GM10847 (cell line): ENCODE data around the gene TCP10L.

Source experiments
- POLR2A ChIP-seq: IDR thresholded peaks from 2 replicates; pipeline ENCODE4 v1.6.1; 2011; ENCODE audit not compliant: insufficient read length; ENCODE audit errors: extremely low read depth

Gene TCP10L

GRCh38 chr21:32585042-32585710 is at the start of gene TCP10L:
TSS of gene TCP10L (minus strand) at chr21:32585523. CDS start at chr21:32584304, 1,219 bp downstream.
- TF ChIP-seq POLR2A = no peak

DNA sequence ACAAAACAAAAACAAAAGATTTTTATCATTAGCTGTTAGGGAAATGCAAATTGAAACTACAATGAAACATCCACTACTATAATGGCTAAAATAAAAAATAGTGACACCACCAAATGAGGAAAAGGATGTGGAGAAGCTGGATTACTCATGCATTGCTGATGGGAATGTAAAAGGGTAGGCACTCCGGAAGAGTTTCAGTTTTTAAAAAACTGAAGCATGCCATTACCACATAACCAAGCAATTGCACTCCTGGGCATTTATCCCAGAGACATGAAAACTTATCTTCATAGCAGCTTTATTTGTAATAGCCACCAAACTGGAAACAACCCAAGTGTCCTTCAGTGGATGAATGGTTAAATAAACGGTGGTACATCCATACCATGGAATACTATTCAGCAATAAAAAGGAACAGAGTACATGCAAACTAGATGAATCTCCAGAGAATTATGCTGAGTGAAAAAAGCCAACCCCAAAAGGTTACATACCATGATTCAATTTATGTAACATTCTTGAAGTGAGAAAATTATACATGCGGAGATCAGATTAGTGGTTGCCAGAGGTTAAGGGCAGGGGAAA is 41.4 kb upstream of the TCP10L start:
- no peak for TF ChIP-seq POLR2A

DNA sequence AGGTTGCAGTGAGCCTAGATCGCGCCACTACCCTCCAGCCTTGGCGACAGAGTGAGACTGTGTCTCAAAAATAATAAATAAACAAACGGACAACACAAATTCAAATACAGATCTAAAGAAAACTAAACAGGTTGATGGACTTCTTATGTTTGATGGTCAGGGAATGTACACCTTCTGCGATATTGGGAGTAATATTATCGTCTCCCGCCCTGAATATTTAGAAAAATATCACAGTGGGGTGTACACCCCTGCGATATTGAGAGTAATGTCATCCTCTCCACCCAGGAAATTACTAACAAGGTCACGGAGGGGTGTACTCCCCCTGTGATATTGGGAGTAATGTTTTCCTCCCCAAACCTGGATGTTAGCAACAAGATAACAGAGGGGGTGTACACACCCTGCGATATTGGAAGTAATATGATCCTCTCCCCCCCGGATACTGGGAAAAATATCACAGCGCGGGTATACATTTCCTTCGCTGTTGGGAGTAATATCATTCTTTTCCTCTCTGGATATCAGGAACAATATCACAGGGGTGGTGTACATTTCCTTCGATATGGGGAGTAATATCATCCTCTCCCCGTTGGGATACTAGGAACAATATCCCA is 28.2 kb upstream of the TCP10L start:
- no peak for TF ChIP-seq POLR2A

DNA sequence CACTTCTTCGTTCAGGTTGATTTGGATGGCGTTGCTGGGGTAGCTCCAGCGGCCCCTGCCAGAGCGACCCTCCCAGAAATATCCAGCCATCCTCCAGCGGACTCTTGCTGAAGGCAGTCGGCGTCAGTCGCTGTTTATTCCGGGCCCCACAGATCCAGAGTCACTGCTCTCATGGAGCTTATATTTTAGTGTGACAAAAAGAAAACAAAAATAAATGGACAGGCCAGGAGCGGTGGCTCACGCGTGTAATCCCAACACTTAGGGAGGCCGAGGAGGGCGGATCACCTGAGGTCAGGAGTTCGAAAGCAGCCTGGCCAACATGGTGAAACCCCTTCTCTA is 27.6 kb upstream of the TCP10L start:
- TF ChIP-seq POLR2A = no peak

GRCh38 chr21:32612075-32612998 is 27.0 kb upstream of the TCP10L start, which contains the start of gene CFAP298:
TSS of gene CFAP298 (minus strand) at chr21:32612377. CDS start at chr21:32612243, 134 bp downstream.
- TF ChIP-seq POLR2A = peak; percentile 42

DNA sequence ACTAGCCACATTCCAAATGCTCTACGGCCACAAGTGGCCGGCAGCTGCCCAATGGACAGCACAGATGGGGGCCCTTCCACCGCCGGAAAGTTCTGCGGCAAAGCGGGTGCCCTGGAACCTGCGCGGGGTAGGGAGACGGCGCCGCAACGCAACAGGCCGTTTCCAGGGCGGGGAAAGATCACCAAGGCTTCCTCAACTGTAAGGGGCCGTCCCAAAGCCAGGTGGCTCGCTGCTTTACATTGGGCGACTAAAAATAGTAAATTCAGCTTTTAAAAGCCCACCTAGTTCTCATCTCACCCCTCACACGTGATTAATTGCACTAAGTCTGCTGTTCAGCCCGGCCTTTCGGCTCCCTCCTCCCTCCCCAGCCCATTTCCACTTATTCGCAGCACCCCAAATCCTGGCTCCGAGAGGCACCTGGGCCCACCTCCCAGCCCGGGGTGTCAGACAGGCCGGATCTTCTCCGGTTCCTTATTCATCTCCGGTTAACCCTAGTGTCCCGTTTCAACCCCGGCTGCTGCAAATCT is 26.2 kb upstream of the TCP10L start:
- no peak for TF ChIP-seq POLR2A

DNA sequence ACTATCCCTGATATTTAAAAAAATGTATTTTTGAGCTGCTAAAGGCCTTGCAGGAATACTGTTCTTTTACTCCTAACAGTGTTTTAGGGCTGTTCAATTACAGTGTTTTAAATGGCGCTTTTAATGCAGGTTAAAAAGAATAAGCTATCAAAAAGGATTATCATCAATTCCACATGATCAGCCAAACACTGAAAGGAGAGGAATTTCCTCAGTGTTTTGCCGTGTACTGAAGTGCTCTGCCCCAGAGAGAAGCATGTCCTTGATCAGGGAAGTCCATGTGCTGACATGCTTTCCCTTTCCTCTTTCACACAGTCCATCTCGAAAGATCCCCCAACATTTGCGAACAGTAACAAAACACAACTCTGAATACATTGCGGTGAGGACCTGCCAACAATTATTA is 23.5 kb upstream of the TCP10L start:
- no peak for TF ChIP-seq POLR2A

GRCh38 chr21:32605469-32605868 is 20.1 kb upstream of the TCP10L start:
- TF ChIP-seq POLR2A = no peak

DNA sequence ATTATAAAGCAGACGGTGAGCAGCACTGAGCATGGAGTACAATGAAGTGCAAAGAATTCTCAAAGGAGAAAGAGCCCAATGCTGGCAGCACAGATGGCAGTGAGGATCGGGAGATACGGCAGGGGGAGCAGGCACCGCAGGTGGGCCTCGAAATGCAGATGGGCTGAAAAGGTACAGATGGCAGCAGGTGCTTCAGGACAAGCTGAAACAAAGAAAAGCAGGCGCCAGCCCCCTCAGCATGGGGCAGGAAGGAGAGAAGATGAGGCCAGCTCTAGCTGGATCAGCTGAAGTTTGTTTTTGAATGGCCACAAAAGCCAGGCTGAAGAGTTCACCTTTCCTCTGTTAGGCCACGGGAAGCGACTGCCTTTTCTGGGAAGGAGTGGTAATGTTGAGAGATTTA is 19.1 kb upstream of the TCP10L start:
- no peak for TF ChIP-seq POLR2A

- TF ChIP-seq POLR2A = no peak
These were observed 17.8 kb upstream of the TCP10L start for GRCh38 chr21:32603131-32603530.

GRCh38 chr21:32602099-32602498 is 16.8 kb upstream of the TCP10L start:
- TF ChIP-seq POLR2A = no peak

DNA sequence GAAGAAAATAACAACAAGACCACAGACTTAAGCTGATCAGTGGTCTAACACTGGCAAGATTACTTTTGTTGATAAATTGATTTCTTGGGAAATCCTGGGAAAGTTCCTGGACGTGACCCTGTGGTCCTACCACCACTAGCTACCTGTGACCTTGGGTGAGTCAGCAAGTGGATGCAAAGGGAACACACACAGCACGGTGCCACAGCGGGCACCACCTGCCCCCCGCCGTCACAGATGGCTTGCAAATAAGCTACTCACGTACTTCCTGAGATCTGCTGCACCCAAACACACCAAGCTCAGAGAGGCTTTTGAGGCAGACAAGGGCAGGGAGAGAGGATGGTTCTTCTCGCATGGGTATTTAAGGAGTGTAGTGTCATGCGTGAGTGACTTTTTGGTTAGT is 14.2 kb upstream of the TCP10L start:
- no peak for TF ChIP-seq POLR2A

GRCh38 chr21:32599091-32599490 is 13.8 kb upstream of the TCP10L start:
- no peak for TF ChIP-seq POLR2A

DNA sequence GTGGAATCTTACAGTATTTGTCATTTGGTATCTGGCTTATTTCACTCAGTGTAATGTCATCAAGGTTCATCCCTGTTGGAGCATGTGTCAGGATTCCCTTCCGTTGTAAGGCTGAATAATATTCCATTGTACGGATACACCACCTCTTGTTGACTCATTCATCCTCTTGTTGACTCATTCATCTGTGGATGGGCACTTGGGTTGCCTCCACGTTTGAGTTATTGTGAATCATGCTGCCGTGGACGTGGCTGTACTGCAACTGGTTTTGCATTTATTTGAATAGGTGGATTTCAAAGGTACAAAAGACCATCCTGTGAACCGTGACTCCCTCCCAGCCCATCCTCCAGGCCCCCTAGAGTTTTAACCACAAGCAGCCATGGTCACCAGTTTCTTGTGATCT is 11.9 kb upstream of the TCP10L start:
- TF ChIP-seq POLR2A = no peak

DNA sequence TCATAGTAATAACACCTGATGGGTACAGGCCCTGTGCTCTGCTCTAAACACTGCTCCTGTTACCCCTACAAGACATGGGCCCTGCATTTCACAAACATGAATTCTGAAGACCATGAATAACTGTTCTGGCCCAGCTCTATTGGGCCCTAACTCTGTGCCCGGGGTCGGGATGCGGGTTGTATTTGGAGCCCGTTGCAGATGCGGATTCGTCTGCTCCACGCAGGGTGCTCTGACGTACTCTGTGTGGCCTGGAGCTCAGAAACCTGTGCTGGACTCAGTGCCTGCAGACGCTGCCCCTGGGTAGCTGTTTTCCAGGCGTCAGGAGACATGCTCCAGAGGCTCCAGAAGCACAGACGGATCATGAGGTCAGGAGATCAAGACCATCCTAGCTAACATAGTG is 10.1 kb upstream of the TCP10L start:
- no peak for TF ChIP-seq POLR2A

DNA sequence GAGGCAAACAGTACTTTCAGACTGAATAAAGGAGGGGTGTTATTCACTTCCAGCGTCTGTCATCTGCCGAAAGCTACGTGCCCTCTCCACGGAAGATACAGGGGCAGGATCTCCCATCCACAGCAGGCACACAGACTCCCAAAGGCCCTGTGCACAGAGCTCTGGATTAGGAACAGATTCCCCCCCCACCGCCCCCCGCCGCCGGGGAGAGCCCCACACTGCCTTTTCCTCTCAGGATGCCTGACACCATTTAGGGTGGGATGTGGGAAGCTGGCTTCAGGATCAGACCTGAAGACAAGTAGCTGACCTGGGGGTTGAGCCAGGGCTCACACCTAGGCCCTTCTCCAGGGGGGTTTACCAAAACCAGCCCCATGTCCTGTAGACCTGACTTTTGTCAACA is 8.4 kb upstream of the TCP10L start:
- TF ChIP-seq POLR2A = no peak

DNA sequence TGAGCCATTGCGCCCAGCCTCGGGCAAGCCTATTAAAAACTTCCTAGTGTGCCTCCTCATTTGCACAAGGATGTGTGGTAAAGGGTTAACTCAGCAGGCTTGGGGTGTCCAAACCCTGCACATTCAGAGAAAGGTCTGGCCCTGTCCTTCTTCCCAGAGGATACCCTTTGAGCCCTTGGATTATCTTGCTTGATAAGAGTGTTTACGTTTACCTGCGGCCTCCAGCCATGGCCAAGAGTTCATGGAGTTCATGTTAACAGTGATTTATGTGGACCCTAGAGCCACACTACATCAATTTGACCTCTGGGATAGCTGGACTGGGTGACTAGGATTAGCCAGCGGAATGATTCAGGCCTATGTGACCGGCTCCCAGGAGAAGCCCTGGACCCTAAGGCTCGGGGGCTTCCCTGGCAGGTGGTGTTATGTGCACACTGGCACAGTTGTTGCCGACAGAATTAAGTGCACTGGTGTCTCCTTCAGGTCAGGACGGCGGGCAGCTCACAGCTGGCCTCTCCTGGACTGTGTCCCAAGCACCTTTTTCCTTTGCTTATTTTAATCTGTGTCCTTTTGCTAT is 7.7 kb upstream of the TCP10L start:
- no peak for TF ChIP-seq POLR2A
